T47D (cell line): ENCODE measurements around the gene CRB2.

Experiments used
- DNase-seq, 2 experiments: peaks; one replicate each; pipeline versions ENCODE4 v3.0.0 to v3.0.0-alpha.2; 2011 to 2012; ENCODE audit warnings: low read depth in 1 of 2, low spot score in 1 of 2
- JUND ChIP-seq: IDR thresholded peaks from 2 replicates; pipeline ENCODE4 v1.6.1; 2012; ENCODE audit warnings: low read depth
- in situ Hi-C: cut with HindIII; loops from 2 replicates; pipeline ENCODE4 v1.10.0; 2016; ENCODE audit warnings: low sequenced_read_pairs, low pct_unique_long_range_greater_than_20kb

The CRB2 gene

GRCh38 chr9:123345567-123345955, 10.4 kb upstream of the CRB2 start:
- TF ChIP-seq JUND, result no peak
- DNase-seq, result no peak
- in situ Hi-C loops, result no loop called here

DNA sequence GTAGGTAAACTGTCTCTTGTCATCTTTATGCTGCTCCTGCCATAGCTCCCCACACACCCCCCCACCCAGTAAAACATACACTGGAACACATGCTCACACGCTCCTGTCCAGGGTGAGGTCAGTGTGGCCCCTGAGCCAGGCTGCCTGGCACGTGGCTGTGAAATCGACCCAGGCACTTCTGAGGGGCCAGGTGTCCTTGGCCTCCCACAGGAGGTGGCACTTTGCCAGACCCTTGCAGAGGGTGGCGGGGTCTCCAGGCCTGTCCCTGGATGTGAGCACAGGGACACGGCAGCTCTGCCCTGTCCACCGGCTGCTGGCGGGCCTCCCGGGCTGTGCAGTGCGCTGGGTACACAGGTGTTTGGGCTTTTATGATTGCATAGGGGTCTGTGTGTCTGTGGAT, 10.0 kb upstream of the CRB2 start:
- no peak for DNase-seq
- no peak for TF ChIP-seq JUND
- in situ Hi-C loops, result no loop called here

DNA sequence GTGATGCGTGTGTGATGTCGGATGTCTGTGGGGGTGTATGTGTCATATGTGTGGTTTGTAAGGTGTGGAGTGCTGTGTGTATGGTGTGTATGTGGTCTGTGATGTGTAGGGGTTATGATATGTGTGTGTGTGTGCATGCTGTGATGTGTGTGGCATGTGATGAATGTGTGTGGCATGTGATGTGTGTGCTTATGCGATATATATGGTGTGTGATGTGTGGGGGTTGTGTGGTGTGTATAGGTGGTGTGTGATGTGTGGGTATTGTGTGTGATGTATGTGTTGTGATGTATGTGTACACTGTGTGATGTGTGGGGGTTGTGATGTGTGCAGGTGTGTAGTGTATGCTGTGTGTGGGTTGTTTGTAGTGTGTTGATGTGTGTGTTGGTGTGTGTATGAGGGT, 9.2 kb upstream of the CRB2 start:
- in situ Hi-C loops, result no loop called here
- no peak for TF ChIP-seq JUND

GRCh38 chr9:123347289-123348060, 8.5 kb upstream of the CRB2 start:
- no peak for DNase-seq
- in situ Hi-C loops, result no loop called here
- no peak for TF ChIP-seq JUND

More for the DNA sequence above, 9.2 kb upstream of the CRB2 start:
- DNase-seq, result no peak

- no peak for TF ChIP-seq JUND
- no peak for DNase-seq
- in situ Hi-C loops, result no loop called here
These were observed 7.5 kb upstream of the CRB2 start for GRCh38 chr9:123348317-123348992.

GRCh38 chr9:123349033-123349432, 7.0 kb upstream of the CRB2 start:
- TF ChIP-seq JUND, result no peak
- in situ Hi-C loops, result no loop called here

GRCh38 chr9:123349691-123350480, 6.1 kb upstream of the CRB2 start:
- in situ Hi-C loops, result no loop called here
- TF ChIP-seq JUND, result no peak
- peak; percentile 77 to 88 for DNase-seq

More at GRCh38 chr9:123349033-123349432, 7.0 kb upstream of the CRB2 start:
- no peak for DNase-seq

DNA sequence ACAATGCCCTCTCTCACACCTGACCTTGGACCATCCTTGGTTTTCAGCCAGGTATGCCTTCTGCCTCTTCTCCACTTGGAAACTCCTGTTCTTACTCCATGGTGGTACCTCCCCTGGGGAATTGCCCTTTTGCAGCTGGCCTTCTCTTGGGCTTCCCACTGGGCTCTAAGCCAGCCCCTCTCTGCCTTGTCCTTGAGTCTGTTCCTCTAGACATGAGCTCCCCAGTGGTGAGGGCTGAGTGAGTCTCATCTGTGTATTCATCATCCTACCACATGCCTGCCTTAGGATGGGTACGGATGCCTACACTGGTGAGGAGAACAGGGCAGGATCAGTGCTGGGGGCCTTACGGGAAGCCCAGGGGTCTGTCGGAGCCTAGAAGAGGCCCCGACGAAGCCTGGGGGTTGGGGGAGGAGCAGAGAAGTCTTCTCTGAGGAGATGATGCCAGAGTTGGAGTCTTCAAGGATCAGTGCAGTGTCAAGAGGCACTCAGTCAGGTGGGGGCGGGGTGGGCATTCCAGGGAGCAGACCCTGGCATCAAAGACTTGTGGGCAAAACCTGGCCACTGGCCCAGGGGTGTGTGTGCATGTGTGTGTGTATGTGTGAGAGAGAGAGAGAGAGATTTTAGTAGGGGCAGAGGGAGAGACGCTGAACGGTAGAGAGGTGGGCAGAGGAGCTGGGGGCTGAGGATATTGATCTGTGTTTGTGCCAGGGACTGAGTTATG, 5.2 kb upstream of the CRB2 start:
- DNase-seq, result no peak
- TF ChIP-seq JUND, result no peak
- in situ Hi-C loops, result no loop called here

- no peak for TF ChIP-seq JUND
- no peak for DNase-seq
- in situ Hi-C loops, result no loop called here
These were observed 3.0 kb upstream of the CRB2 start for GRCh38 chr9:123353041-123353440.

GRCh38 chr9:123353984-123354591, 1.9 kb upstream of the CRB2 start:
- no peak for TF ChIP-seq JUND
- peak; percentile 74 to 87 for DNase-seq
- in situ Hi-C loops, result no loop called here

DNA sequence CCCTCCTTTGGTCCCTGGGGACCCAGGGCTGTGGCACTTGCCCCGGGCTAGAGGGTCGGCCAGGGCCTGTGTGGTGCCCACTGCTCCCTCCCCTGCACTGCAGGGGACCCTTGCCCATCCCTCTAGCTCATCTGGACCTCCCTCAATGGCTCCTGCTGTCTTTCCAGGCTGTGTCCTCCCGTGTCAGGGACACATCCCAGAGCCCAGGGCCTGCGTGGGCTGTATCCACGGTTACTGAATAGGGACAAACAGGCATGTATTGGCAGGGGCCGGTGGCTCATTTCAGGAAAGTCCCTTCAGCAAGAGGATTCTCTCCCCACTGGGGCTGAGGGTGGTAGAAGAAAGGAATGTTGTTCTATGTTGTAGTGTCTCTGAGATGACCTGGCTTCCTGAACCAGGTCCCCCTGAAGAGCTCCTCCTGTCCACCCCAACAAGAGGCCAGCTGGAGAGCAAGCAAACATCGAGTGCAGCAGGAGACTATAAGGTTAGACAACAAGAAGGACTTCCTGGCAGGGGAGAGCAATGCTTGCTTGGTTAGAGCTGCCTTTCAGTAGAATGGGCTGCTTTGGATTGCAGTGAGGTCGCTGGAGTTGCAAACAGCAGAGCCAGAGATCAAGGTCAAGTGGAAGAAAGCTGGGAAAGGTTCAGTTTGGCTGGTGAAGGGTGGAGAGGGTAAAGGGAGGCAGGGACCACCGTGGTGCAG, 1.0 kb upstream of the CRB2 start:
- in situ Hi-C loops, result no loop called here
- DNase-seq, result peak in 1 of 2 experiments; percentile 8
- no peak for TF ChIP-seq JUND
